Measurements from ENCODE around the gene PTMA.
A peak's percentile ranks its signal among the peaks of the same experiment; 100 is the strongest.

Gene PTMA

GRCh38 chr2:231663458-231664212 is 44.7 kb upstream of the PTMA start:
- TF ChIP-seq EZH2phosphoT487 (conservative IDR thresholded peaks at IDR 0.05; ENCODE audit: low read length): no peak
- TF ChIP-seq, protein P1, sequence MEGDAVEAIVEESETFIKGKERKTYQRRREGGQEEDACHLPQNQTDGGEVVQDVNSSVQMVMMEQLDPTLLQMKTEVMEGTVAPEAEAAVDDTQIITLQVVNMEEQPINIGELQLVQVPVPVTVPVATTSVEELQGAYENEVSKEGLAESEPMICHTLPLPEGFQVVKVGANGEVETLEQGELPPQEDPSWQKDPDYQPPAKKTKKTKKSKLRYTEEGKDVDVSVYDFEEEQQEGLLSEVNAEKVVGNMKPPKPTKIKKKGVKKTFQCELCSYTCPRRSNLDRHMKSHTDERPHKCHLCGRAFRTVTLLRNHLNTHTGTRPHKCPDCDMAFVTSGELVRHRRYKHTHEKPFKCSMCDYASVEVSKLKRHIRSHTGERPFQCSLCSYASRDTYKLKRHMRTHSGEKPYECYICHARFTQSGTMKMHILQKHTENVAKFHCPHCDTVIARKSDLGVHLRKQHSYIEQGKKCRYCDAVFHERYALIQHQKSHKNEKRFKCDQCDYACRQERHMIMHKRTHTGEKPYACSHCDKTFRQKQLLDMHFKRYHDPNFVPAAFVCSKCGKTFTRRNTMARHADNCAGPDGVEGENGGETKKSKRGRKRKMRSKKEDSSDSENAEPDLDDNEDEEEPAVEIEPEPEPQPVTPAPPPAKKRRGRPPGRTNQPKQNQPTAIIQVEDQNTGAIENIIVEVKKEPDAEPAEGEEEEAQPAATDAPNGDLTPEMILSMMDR (IDR thresholded peaks at IDR 0.05; ENCODE audit: insufficient read depth, low read length, poor library complexity, severe bottlenecking): no peak
- H3F3A ChIP-seq (ENCODE audit: insufficient read depth): peaks cover 46% of the 10 kb centered on the region
- H3K9me2 ChIP-seq (replicated peaks; ENCODE audit: insufficient read depth, low read length): no peaks in the 10 kb centered on the region
- peak overlapping the region; percentile 85 for H3K27ac ChIP-seq (ENCODE audit: low read depth, low read length)
- H3K9ac ChIP-seq (ENCODE audit: low read length): peak overlapping the region; percentile 4; the same call in 1 of the 2 replicates
- no peaks in the 10 kb centered on the region for H3K79me2 ChIP-seq (ENCODE audit: insufficient read depth, low read length)
- no peaks in the 10 kb centered on the region for H3K27me3 ChIP-seq (ENCODE audit: low read length)
- H3K36me3 ChIP-seq (ENCODE audit: low read length): no peaks in the 10 kb centered on the region
- no peak overlapping the region for H3K4me3 ChIP-seq (ENCODE audit: insufficient read depth, low read length, poor library complexity, severe bottlenecking)
- no peak overlapping the region for H3K4me2 ChIP-seq (ENCODE audit: low read depth, low read length, poor library complexity, severe bottlenecking)
- peak overlapping the region; percentile 17 for H2AFZ ChIP-seq (ENCODE audit: low read depth, low read length, severe bottlenecking)
- H4K20me1 ChIP-seq (ENCODE audit: low read depth, low read length): no peaks in the 10 kb centered on the region
- H3K9me3 ChIP-seq (ENCODE audit: insufficient read depth, low read length): no peaks in the 10 kb centered on the region

- H3K4me3 ChIP-seq (ENCODE audit: insufficient read depth, low read length, poor library complexity, severe bottlenecking): no peak overlapping the region
- no peak for TF ChIP-seq EZH2phosphoT487 (conservative IDR thresholded peaks at IDR 0.05; ENCODE audit: low read length)
- TF ChIP-seq, protein P1 (IDR thresholded peaks at IDR 0.05; ENCODE audit: insufficient read depth, low read length, poor library complexity, severe bottlenecking): no peak
- H3K4me2 ChIP-seq (ENCODE audit: low read depth, low read length, poor library complexity, severe bottlenecking): no peak overlapping the region
- H2AFZ ChIP-seq (ENCODE audit: low read depth, low read length, severe bottlenecking): no peak overlapping the region
- peaks cover 50% of the 10 kb centered on the region for H3F3A ChIP-seq (ENCODE audit: insufficient read depth)
- H3K9me2 ChIP-seq (replicated peaks; ENCODE audit: insufficient read depth, low read length): no peaks in the 10 kb centered on the region
- peak overlapping the region; percentile 2; the same call in 1 of the 2 replicates for H3K9ac ChIP-seq (ENCODE audit: low read length)
- peak overlapping the region; percentile 85 for H3K27ac ChIP-seq (ENCODE audit: low read depth, low read length)
- no peaks in the 10 kb centered on the region for H3K27me3 ChIP-seq (ENCODE audit: low read length)
- H4K20me1 ChIP-seq (ENCODE audit: low read depth, low read length): no peaks in the 10 kb centered on the region
- H3K9me3 ChIP-seq (ENCODE audit: insufficient read depth, low read length): no peaks in the 10 kb centered on the region
- no peaks in the 10 kb centered on the region for H3K36me3 ChIP-seq (ENCODE audit: low read length)
- no peaks in the 10 kb centered on the region for H3K79me2 ChIP-seq (ENCODE audit: insufficient read depth, low read length)
These were observed 43.6 kb upstream of the PTMA start for GRCh38 chr2:231664727-231665126.

DNA sequence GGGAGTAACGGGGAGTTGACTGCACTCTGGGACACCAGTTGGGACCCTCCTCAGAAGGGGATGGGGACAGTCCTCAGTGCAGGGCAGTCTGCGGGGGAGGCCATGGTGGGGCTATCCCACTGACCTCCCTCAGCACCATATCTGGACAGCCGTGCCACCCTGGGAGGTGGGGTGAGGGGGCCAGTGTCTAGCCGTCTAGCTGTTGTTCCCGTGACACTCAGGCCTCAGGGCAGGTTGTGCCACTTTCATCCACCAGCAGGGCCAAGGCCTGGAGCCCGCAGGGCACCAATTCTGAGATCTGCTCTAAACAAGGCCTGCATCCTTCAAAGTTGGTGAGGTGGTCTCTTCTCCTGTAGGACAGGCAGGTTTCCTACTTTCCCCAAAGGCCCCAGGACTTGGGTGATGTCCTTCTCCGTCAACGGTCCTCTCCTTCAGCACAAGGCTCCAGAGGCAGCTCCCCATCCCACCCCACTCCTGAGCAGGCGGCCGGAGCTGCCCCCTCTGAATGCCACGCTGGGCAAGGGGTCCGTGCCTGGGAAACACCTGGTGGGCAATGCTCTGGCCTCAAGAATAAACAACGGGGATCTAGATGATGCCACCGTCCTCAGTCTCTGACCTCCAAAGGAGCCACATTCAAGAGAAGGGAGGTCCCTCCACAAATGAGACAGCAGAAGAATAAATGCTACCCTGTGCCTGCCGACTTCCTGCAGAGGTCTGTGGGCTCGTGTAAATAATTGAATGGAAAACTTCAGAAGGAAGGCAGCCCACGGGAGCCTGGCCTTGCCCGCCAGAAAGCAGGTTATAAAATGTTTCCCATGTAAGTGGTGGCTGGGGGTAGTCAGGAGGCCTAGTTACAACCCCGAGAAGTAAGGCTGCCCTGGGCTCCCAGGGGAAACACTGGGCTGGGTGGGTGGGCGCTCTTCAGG is 42.8 kb upstream of the PTMA start:
- peak overlapping the region; percentile 85 for H3K27ac ChIP-seq (ENCODE audit: low read depth, low read length)
- no peaks in the 10 kb centered on the region for H3K79me2 ChIP-seq (ENCODE audit: insufficient read depth, low read length)
- TF ChIP-seq, protein P1 (IDR thresholded peaks at IDR 0.05; ENCODE audit: insufficient read depth, low read length, poor library complexity, severe bottlenecking): no peak
- no peak for TF ChIP-seq EZH2phosphoT487 (conservative IDR thresholded peaks at IDR 0.05; ENCODE audit: low read length)
- no peak overlapping the region for H3K4me2 ChIP-seq (ENCODE audit: low read depth, low read length, poor library complexity, severe bottlenecking)
- H3K9ac ChIP-seq (ENCODE audit: low read length): peak overlapping the region; percentile 61
- no peaks in the 10 kb centered on the region for H3K27me3 ChIP-seq (ENCODE audit: low read length)
- no peaks in the 10 kb centered on the region for H4K20me1 ChIP-seq (ENCODE audit: low read depth, low read length)
- no peak overlapping the region for H2AFZ ChIP-seq (ENCODE audit: low read depth, low read length, severe bottlenecking)
- H3K9me3 ChIP-seq (ENCODE audit: insufficient read depth, low read length): no peaks in the 10 kb centered on the region
- no peaks in the 10 kb centered on the region for H3K36me3 ChIP-seq (ENCODE audit: low read length)
- H3K9me2 ChIP-seq (replicated peaks; ENCODE audit: insufficient read depth, low read length): no peaks in the 10 kb centered on the region
- H3F3A ChIP-seq (ENCODE audit: insufficient read depth): peaks cover 50% of the 10 kb centered on the region
- no peak overlapping the region for H3K4me3 ChIP-seq (ENCODE audit: insufficient read depth, low read length, poor library complexity, severe bottlenecking)
